ENCODE measurements around the gene RPL12. TPM values are rescaled to one million over a fixed set of nuclear protein-coding genes. Genes with fewer than 3 reads are reported as not detected.

The RPL12 gene
- total and polyA plus RNA-seq, 2 donors (not counting 1 experiment from before 2014, with no cell fraction given): 1,334 to 3,459 TPM

DNA sequence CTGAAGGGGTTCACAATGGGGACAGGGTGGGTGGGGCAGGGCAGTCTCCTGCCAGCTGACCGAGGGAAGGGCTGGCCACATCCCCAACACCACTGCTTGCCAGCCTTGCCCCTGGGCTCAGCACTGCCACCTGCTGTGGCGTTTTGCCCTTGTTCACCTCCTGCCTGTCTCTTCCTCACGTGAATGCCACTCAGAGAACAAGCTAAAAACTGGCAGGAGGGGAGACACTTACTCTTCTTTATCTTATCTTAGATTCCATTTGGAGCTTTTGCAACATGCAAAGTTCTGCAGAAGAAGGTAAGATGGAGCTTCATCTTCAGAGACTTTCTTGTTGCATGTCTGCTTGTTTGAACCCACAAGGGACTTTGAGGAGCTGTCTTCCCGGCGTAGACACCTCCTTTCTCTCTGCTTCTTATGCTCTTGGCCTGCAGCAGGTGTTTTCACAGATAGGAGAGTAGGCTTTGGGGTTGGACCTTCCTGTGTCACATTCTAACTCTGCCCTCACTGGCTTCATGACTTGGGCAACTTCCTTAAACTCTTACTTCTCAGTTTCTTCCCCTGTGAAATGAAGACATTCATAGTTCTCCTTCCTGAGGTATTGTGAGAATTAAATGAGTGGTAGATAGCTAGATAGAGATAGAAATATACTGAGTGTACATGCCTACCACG, 4.3 kb upstream of the RPL12 start:
- peak overlapping the region; percentile 70 for H3K27ac Mint-ChIP-seq
- peaks cover 31% of the 10 kb centered on the region for H3K4me1 Mint-ChIP-seq
- H3K4me2 ChIP-seq (replicated peaks; ENCODE audit: low read depth, low read length, poor library complexity, severe bottlenecking): peak overlapping the region; percentile 60

DNA sequence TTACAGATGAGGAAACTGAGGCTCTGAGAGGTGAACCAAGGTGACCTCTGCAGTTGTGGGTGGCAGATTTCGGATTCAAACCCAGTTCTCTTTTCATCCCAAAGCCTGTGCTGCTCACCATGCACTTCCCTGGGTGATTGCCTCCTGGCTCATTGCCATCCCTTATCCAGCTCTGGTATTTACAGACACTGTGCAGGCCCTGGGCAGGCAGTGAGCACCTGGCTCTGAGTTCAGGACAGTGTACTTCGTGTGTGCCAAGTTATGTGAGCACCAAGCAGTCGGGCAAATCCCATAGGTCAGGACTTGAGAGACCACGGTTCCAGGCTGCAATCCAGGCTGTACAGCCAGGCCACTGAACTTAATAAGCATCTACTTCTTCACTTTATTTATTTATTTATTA, 1.5 kb upstream of the RPL12 start:
- H3K4me1 Mint-ChIP-seq: peaks cover 56% of the 10 kb centered on the region
- peak overlapping the region; percentile 97 for H3K4me3 Mint-ChIP-seq
- no peaks in the 10 kb centered on the region for H3K27me3 Mint-ChIP-seq
- Histone ChIP-seq H3K79me2 (ENCODE audit: control insufficient read depth, insufficient read depth, low read length) (peaks cover 21% of the 10 kb centered on the region), H3K4me2 (replicated peaks; ENCODE audit: low read depth, low read length, poor library complexity, severe bottlenecking) (peak overlapping the region; percentile 95), H3K4me3 (ENCODE audit: control extremely low read depth in 1 of 5, extremely low read depth in 1 of 5, insufficient read depth in 1 of 5, low read depth in 2 of 5, low read length in 4 of 5) (no peak overlapping the region), H2AFZ (ENCODE audit: insufficient read depth, low read depth, low read length, poor library complexity, severe bottlenecking) (no peak overlapping the region), H3K36me3 (replicated peaks in 1 of 2; ENCODE audit: control extremely low read depth in 1 of 2, control insufficient read depth in 1 of 2, extremely low read depth in 1 of 2, insufficient read depth in 2 of 2, low read length in 1 of 2) (peaks cover 0 to 44% of the 10 kb centered on the region in 2 experiments), H4K20me1 (ENCODE audit: control insufficient read depth, insufficient read depth, low read length, poor library complexity, severe bottlenecking) (peaks cover 30% of the 10 kb centered on the region), H3K27me3 (replicated peaks in 1 of 4; ENCODE audit: control extremely low read depth in 1 of 4, control insufficient read depth in 3 of 4, insufficient read depth in 4 of 4, low read length in 3 of 4) (no peaks in the 10 kb centered on the region), H3K9me3 (ENCODE audit: control extremely low read depth in 1 of 3, control insufficient read depth in 2 of 3, insufficient read depth in 1 of 3, low read length in 2 of 3) (no peaks in the 10 kb centered on the region), H3K27ac (ENCODE audit: low read length in 2 of 2) (no peak overlapping the region), H3K9ac (ENCODE audit: low read length) (no peak overlapping the region), H3K4me1 (ENCODE audit: control insufficient read depth in 2 of 2, insufficient read depth in 2 of 2, low read length in 2 of 2) (peaks cover 28 to 47% of the 10 kb centered on the region in 2 donors)
- POLR2A ChIA-PET: no interaction called here
- no peak for DNase-seq
- H3K27ac Mint-ChIP-seq: peak overlapping the region; percentile 59
- TF ChIP-seq EZH2 (IDR thresholded peaks at IDR 0.05; ENCODE audit: borderline replicate concordance, insufficient read depth, low read depth, low read length, poor library complexity, severe bottlenecking): no peak
- TF ChIP-seq, protein P1, sequence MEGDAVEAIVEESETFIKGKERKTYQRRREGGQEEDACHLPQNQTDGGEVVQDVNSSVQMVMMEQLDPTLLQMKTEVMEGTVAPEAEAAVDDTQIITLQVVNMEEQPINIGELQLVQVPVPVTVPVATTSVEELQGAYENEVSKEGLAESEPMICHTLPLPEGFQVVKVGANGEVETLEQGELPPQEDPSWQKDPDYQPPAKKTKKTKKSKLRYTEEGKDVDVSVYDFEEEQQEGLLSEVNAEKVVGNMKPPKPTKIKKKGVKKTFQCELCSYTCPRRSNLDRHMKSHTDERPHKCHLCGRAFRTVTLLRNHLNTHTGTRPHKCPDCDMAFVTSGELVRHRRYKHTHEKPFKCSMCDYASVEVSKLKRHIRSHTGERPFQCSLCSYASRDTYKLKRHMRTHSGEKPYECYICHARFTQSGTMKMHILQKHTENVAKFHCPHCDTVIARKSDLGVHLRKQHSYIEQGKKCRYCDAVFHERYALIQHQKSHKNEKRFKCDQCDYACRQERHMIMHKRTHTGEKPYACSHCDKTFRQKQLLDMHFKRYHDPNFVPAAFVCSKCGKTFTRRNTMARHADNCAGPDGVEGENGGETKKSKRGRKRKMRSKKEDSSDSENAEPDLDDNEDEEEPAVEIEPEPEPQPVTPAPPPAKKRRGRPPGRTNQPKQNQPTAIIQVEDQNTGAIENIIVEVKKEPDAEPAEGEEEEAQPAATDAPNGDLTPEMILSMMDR (IDR thresholded peaks at IDR 0.05): no peak
- no peaks in the 10 kb centered on the region for H3K9me3 Mint-ChIP-seq (ENCODE audit: insufficient read depth)
- ATAC-seq (ENCODE audit: low read depth): no peak
- WGBS (ENCODE audit: insufficient coverage): 100% methylated on average over 3 of the region's 4 CpGs
- intact Hi-C loops (cut with micrococcal nuclease): loop anchor here (5.0 to 10.0 kb wide), 3 partner anchors 265 to 822 kb away; partner anchors contain the start of genes GOLGA2, NAIF1, PTRH1 and SLC25A25
- CTCF ChIA-PET: no interaction called here

More for the DNA sequence above, 4.3 kb upstream of the RPL12 start:
- Mint-ChIP-seq H3K4me3 (peak overlapping the region; percentile 36), H3K27me3 (no peaks in the 10 kb centered on the region), H3K9me3 (ENCODE audit: insufficient read depth) (no peaks in the 10 kb centered on the region)
- TF ChIP-seq EZH2 (IDR thresholded peaks at IDR 0.05; ENCODE audit: borderline replicate concordance, insufficient read depth, low read depth, low read length, poor library complexity, severe bottlenecking): no peak
- TF ChIP-seq, protein P1 (IDR thresholded peaks at IDR 0.05): peak; percentile 33
- ATAC-seq (ENCODE audit: low read depth) (no peak), DNase-seq (peak; percentile 52)
- H4K20me1 ChIP-seq (ENCODE audit: control insufficient read depth, insufficient read depth, low read length, poor library complexity, severe bottlenecking): peaks cover 7% of the 10 kb centered on the region
- H3K4me1 ChIP-seq (ENCODE audit: control insufficient read depth in 2 of 2, insufficient read depth in 2 of 2, low read length in 2 of 2): peaks cover 15 to 30% of the 10 kb centered on the region in 2 donors
- H2AFZ ChIP-seq (ENCODE audit: insufficient read depth, low read depth, low read length, poor library complexity, severe bottlenecking): peak overlapping the region; percentile 32
- peak overlapping the region; percentile 37 to 56 for H3K27ac ChIP-seq (ENCODE audit: low read length in 2 of 2)
- H3K9ac ChIP-seq (ENCODE audit: low read length): no peak overlapping the region
- H3K36me3 ChIP-seq (replicated peaks in 1 of 2; ENCODE audit: control extremely low read depth in 1 of 2, control insufficient read depth in 1 of 2, extremely low read depth in 1 of 2, insufficient read depth in 2 of 2, low read length in 1 of 2): peaks cover 0 to 29% of the 10 kb centered on the region in 2 experiments
- CTCF ChIA-PET: interaction anchor here (0.9 to 2.1 kb wide), 6 partner anchors 59 to 513 kb away, joined by 3 to 14 read pairs (median 4); partner anchors contain the start of genes SLC2A8 and TOR2A
- intact Hi-C loops (cut with micrococcal nuclease): loop anchor here (2.0 to 10.0 kb wide), 3 partner anchors 241 to 819 kb away; partner anchors contain the start of genes GOLGA2 and SWI5
- POLR2A ChIA-PET: no interaction called here
- 40% methylated on average over 4 of the region's 6 CpGs for WGBS (ENCODE audit: insufficient coverage)
- H3K9me3 ChIP-seq (ENCODE audit: control extremely low read depth in 1 of 3, control insufficient read depth in 2 of 3, insufficient read depth in 1 of 3, low read length in 2 of 3): no peaks in the 10 kb centered on the region
- H3K27me3 ChIP-seq (replicated peaks in 1 of 4; ENCODE audit: control extremely low read depth in 1 of 4, control insufficient read depth in 3 of 4, insufficient read depth in 4 of 4, low read length in 3 of 4): no peaks in the 10 kb centered on the region
- H3K79me2 ChIP-seq (ENCODE audit: control insufficient read depth, insufficient read depth, low read length): peaks cover 11% of the 10 kb centered on the region
- no peak overlapping the region for H3K4me3 ChIP-seq (ENCODE audit: control extremely low read depth in 1 of 5, extremely low read depth in 1 of 5, insufficient read depth in 1 of 5, low read depth in 2 of 5, low read length in 4 of 5)
